Measurements from ENCODE around the gene S1PR4.

GRCh38 chr19:3138268-3138667, 40.3 kb upstream of the S1PR4 start:
- TF ChIP-seq, protein P1, sequence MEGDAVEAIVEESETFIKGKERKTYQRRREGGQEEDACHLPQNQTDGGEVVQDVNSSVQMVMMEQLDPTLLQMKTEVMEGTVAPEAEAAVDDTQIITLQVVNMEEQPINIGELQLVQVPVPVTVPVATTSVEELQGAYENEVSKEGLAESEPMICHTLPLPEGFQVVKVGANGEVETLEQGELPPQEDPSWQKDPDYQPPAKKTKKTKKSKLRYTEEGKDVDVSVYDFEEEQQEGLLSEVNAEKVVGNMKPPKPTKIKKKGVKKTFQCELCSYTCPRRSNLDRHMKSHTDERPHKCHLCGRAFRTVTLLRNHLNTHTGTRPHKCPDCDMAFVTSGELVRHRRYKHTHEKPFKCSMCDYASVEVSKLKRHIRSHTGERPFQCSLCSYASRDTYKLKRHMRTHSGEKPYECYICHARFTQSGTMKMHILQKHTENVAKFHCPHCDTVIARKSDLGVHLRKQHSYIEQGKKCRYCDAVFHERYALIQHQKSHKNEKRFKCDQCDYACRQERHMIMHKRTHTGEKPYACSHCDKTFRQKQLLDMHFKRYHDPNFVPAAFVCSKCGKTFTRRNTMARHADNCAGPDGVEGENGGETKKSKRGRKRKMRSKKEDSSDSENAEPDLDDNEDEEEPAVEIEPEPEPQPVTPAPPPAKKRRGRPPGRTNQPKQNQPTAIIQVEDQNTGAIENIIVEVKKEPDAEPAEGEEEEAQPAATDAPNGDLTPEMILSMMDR (IDR thresholded peaks at IDR 0.05), result no peak
- no peak for TF ChIP-seq POLR2A (IDR thresholded peaks at IDR 0.05)
